ENCODE data around the gene ABHD13.

ABHD13 gene

DNA sequence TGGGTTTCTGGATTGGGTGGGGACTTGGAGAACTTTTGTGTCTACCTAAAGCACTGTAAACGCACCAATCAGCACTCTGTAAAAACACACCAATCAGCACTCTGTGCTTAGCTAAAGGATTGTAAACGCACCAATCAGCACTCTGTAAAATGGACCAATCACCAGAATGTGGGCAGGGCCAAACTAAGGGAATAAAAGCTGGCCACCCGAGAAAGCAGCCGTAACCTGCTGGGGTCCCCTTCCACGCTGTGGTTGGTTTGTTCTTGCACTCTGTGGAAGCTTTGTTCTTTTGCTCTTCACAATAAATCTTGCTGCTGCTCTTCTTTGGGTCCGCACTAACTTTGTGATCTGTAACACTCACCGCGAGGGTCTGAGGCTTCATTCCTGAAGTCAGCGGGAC lies 40.1 kb upstream of the ABHD13 start:
- Histone ChIP-seq H3K9ac (ENCODE audit: low read depth, low read length) (no peak overlapping the region), H3K4me1 (ENCODE audit: insufficient read depth, low read length) (no peaks in the 10 kb centered on the region), H4K20me1 (ENCODE audit: insufficient read depth, low read length) (no peaks in the 10 kb centered on the region), H3K27ac (ENCODE audit: low read length) (no peak overlapping the region), H3K27me3 (ENCODE audit: insufficient read depth, low read length, poor library complexity) (no peaks in the 10 kb centered on the region), H3K9me3 (ENCODE audit: insufficient read depth, low read length, severe bottlenecking) (no peaks in the 10 kb centered on the region), H3K4me3 (ENCODE audit: low read depth in 1 of 2, low read length in 2 of 2) (no peak overlapping the region), H2AFZ (ENCODE audit: low read depth, low read length) (no peak overlapping the region), H3K79me2 (ENCODE audit: insufficient read depth, low read length) (no peaks in the 10 kb centered on the region), H3K36me3 (ENCODE audit: insufficient read depth, low read length) (no peaks in the 10 kb centered on the region), H3K4me2 (ENCODE audit: insufficient read depth, low read length) (no peak overlapping the region)
- ATAC-seq (ENCODE audit: insufficient read depth, low read depth) (no peak), DNase-seq (no peak)
- no peak for TF ChIP-seq EZH2 (IDR thresholded peaks at IDR 0.05; ENCODE audit: borderline replicate concordance, low read depth, low read length, severe bottlenecking)

DNA sequence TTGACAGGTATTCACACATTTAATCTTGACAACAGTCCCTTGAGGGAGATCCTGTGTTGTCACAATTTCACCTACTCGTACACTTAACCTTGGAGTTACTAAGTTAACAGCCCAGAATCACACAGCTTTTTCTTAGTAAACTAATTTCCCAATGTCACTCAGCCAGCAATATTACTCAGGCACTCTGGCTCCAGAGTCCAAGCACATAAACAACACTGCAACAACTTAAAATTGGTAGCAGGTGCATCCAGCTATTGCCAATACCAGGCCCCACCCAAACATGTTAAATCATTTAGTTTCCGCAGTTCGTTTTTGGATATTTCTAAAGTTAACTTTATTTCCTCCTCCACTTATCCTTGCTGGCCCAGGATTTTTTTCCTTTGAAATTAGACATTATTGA lies 35.5 kb upstream of the ABHD13 start:
- DNase-seq (no peak), ATAC-seq (ENCODE audit: insufficient read depth, low read depth) (no peak)
- no peaks in the 10 kb centered on the region for H3K79me2 ChIP-seq (ENCODE audit: insufficient read depth, low read length)
- no peaks in the 10 kb centered on the region for H3K36me3 ChIP-seq (ENCODE audit: insufficient read depth, low read length)
- H3K27ac ChIP-seq (ENCODE audit: low read length), result no peak overlapping the region
- no peak overlapping the region for H2AFZ ChIP-seq (ENCODE audit: low read depth, low read length)
- H4K20me1 ChIP-seq (ENCODE audit: insufficient read depth, low read length), result no peaks in the 10 kb centered on the region
- no peak overlapping the region for H3K9ac ChIP-seq (ENCODE audit: low read depth, low read length)
- H3K4me2 ChIP-seq (ENCODE audit: insufficient read depth, low read length), result no peak overlapping the region
- no peaks in the 10 kb centered on the region for H3K4me1 ChIP-seq (ENCODE audit: insufficient read depth, low read length)
- no peak overlapping the region for H3K4me3 ChIP-seq (ENCODE audit: low read depth in 1 of 2, low read length in 2 of 2)
- no peaks in the 10 kb centered on the region for H3K9me3 ChIP-seq (ENCODE audit: insufficient read depth, low read length, severe bottlenecking)
- H3K27me3 ChIP-seq (ENCODE audit: insufficient read depth, low read length, poor library complexity), result no peaks in the 10 kb centered on the region
- TF ChIP-seq, protein P1, sequence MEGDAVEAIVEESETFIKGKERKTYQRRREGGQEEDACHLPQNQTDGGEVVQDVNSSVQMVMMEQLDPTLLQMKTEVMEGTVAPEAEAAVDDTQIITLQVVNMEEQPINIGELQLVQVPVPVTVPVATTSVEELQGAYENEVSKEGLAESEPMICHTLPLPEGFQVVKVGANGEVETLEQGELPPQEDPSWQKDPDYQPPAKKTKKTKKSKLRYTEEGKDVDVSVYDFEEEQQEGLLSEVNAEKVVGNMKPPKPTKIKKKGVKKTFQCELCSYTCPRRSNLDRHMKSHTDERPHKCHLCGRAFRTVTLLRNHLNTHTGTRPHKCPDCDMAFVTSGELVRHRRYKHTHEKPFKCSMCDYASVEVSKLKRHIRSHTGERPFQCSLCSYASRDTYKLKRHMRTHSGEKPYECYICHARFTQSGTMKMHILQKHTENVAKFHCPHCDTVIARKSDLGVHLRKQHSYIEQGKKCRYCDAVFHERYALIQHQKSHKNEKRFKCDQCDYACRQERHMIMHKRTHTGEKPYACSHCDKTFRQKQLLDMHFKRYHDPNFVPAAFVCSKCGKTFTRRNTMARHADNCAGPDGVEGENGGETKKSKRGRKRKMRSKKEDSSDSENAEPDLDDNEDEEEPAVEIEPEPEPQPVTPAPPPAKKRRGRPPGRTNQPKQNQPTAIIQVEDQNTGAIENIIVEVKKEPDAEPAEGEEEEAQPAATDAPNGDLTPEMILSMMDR (IDR thresholded peaks at IDR 0.05; ENCODE audit: borderline replicate concordance, extremely low read depth, low read length, poor library complexity, severe bottlenecking), result no peak

GRCh38 chr13:108185223-108185622 lies 33.0 kb upstream of the ABHD13 start:
- no peak for ATAC-seq (ENCODE audit: insufficient read depth, low read depth)
- H3K36me3 ChIP-seq (ENCODE audit: insufficient read depth, low read length), result no peaks in the 10 kb centered on the region
- TF ChIP-seq, protein P1 (IDR thresholded peaks at IDR 0.05; ENCODE audit: borderline replicate concordance, extremely low read depth, low read length, poor library complexity, severe bottlenecking), result no peak
- TF ChIP-seq EZH2 (IDR thresholded peaks at IDR 0.05; ENCODE audit: borderline replicate concordance, low read depth, low read length, severe bottlenecking), result no peak
- H3K4me3 ChIP-seq (ENCODE audit: low read depth in 1 of 2, low read length in 2 of 2), result no peak overlapping the region
- H3K79me2 ChIP-seq (ENCODE audit: insufficient read depth, low read length), result no peaks in the 10 kb centered on the region
- no peaks in the 10 kb centered on the region for H4K20me1 ChIP-seq (ENCODE audit: insufficient read depth, low read length)
- no peak for DNase-seq
- H3K4me2 ChIP-seq (ENCODE audit: insufficient read depth, low read length), result no peak overlapping the region
- H3K9ac ChIP-seq (ENCODE audit: low read depth, low read length), result no peak overlapping the region
- no peaks in the 10 kb centered on the region for H3K4me1 ChIP-seq (ENCODE audit: insufficient read depth, low read length)
- H2AFZ ChIP-seq (ENCODE audit: low read depth, low read length), result no peak overlapping the region
- no peak overlapping the region for H3K27ac ChIP-seq (ENCODE audit: low read length)
- H3K9me3 ChIP-seq (ENCODE audit: insufficient read depth, low read length, severe bottlenecking), result no peaks in the 10 kb centered on the region
- no peaks in the 10 kb centered on the region for H3K27me3 ChIP-seq (ENCODE audit: insufficient read depth, low read length, poor library complexity)

DNA sequence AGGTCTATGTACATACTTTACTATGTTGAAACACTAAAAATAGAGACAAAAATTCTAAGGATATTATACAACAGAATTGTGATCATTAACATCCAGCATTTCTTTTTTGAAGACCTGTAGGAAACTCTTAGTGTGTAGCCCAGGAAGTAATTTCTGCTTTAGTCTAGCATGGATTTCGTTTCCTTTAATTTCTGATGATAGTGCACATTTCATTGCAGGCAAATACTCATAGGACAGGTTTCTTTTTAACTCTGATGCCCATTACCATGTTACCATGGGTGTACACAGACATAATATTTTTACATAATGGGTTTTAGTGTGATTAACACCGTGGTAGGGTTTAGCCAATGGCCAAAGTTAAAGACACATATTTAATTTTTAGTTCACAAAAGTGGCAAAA lies 29.9 kb upstream of the ABHD13 start:
- no peak overlapping the region for H3K4me2 ChIP-seq (ENCODE audit: insufficient read depth, low read length)
- ATAC-seq (ENCODE audit: insufficient read depth, low read depth), result no peak
- no peaks in the 10 kb centered on the region for H3K36me3 ChIP-seq (ENCODE audit: insufficient read depth, low read length)
- H2AFZ ChIP-seq (ENCODE audit: low read depth, low read length), result no peak overlapping the region
- no peak overlapping the region for H3K9ac ChIP-seq (ENCODE audit: low read depth, low read length)
- DNase-seq, result no peak
- H3K4me3 ChIP-seq (ENCODE audit: low read depth in 1 of 2, low read length in 2 of 2), result no peak overlapping the region
- H3K9me3 ChIP-seq (ENCODE audit: insufficient read depth, low read length, severe bottlenecking), result no peaks in the 10 kb centered on the region
- no peaks in the 10 kb centered on the region for H3K4me1 ChIP-seq (ENCODE audit: insufficient read depth, low read length)
- H3K27me3 ChIP-seq (ENCODE audit: insufficient read depth, low read length, poor library complexity), result no peaks in the 10 kb centered on the region
- TF ChIP-seq, protein P1 (IDR thresholded peaks at IDR 0.05; ENCODE audit: borderline replicate concordance, extremely low read depth, low read length, poor library complexity, severe bottlenecking), result no peak
- no peak for TF ChIP-seq EZH2 (IDR thresholded peaks at IDR 0.05; ENCODE audit: borderline replicate concordance, low read depth, low read length, severe bottlenecking)
- no peak overlapping the region for H3K27ac ChIP-seq (ENCODE audit: low read length)
- no peaks in the 10 kb centered on the region for H4K20me1 ChIP-seq (ENCODE audit: insufficient read depth, low read length)
- no peaks in the 10 kb centered on the region for H3K79me2 ChIP-seq (ENCODE audit: insufficient read depth, low read length)
